ENCODE results near the gene TMEM190. TPM values are rescaled to one million over a fixed set of nuclear protein-coding genes. Genes with fewer than 3 reads are reported as not detected.

TMEM190 gene
- total and polyA plus RNA-seq, 2 donors (not counting 1 experiment from before 2014, with no cell fraction given): not detected

GRCh38 chr19:55382013-55382412 is 5.4 kb downstream of the TMEM190 start:
- Mint-ChIP-seq H3K4me1 (peaks cover 34% of the 10 kb centered on the region), H3K4me3 (peak overlapping the region; percentile 53), H3K27ac (no peak overlapping the region), H3K9me3 (ENCODE audit: insufficient read depth) (no peaks in the 10 kb centered on the region), H3K27me3 (no peaks in the 10 kb centered on the region)
- H3K79me2 ChIP-seq (ENCODE audit: control insufficient read depth, insufficient read depth, low read length): peaks cover 24% of the 10 kb centered on the region
- H3K4me3 ChIP-seq (ENCODE audit: control extremely low read depth in 1 of 5, extremely low read depth in 1 of 5, insufficient read depth in 1 of 5, low read depth in 2 of 5, low read length in 4 of 5): no peak overlapping the region
- POLR2A ChIA-PET: no interaction called here
- CTCF ChIA-PET: interaction anchor here (3.1 kb wide), 1 partner anchor 241 kb away, joined by 39 read pairs; no protein-coding TSS in a partner anchor
- peaks cover 17% of the 10 kb centered on the region for H4K20me1 ChIP-seq (ENCODE audit: control insufficient read depth, insufficient read depth, low read length, poor library complexity, severe bottlenecking)
- no peak for DNase-seq
- intact Hi-C loops (cut with micrococcal nuclease): no loop called here
- no peak overlapping the region for H3K9ac ChIP-seq (ENCODE audit: low read length)
- peaks cover 20 to 32% of the 10 kb centered on the region in 2 donors for H3K4me1 ChIP-seq (ENCODE audit: control insufficient read depth in 2 of 2, insufficient read depth in 2 of 2, low read length in 2 of 2)
- no peak for ATAC-seq (ENCODE audit: low read depth)
- TF ChIP-seq CTCF (IDR thresholded peaks at IDR 0.05): no peak
- TF ChIP-seq EZH2 (IDR thresholded peaks at IDR 0.05; ENCODE audit: borderline replicate concordance, insufficient read depth, low read depth, low read length, poor library complexity, severe bottlenecking): no peak
- H2AFZ ChIP-seq (ENCODE audit: insufficient read depth, low read depth, low read length, poor library complexity, severe bottlenecking): no peak overlapping the region
- H3K27ac ChIP-seq (ENCODE audit: low read length in 2 of 2): no peak overlapping the region
- 97% methylated on average over 5 of the region's 5 CpGs for WGBS (ENCODE audit: insufficient coverage)
- peaks cover 0 to 3% of the 10 kb centered on the region in 2 experiments for H3K36me3 ChIP-seq (replicated peaks in 1 of 2; ENCODE audit: control extremely low read depth in 1 of 2, control insufficient read depth in 1 of 2, extremely low read depth in 1 of 2, insufficient read depth in 2 of 2, low read length in 1 of 2)
- H3K27me3 ChIP-seq (replicated peaks in 1 of 4; ENCODE audit: control extremely low read depth in 1 of 4, control insufficient read depth in 3 of 4, insufficient read depth in 4 of 4, low read length in 3 of 4): no peaks in the 10 kb centered on the region
- H3K9me3 ChIP-seq (ENCODE audit: control extremely low read depth in 1 of 3, control insufficient read depth in 2 of 3, insufficient read depth in 1 of 3, low read length in 2 of 3): no peaks in the 10 kb centered on the region
- no peak overlapping the region for H3K4me2 ChIP-seq (replicated peaks; ENCODE audit: low read depth, low read length, poor library complexity, severe bottlenecking)

GRCh38 chr19:55382522-55383054 is 6.0 kb downstream of the TMEM190 start:
- ChIA-PET POLR2A (interaction anchor here (1.2 to 2.6 kb wide), 2 partner anchors 43 to 241 kb away, joined by 11 to 12 read pairs; partner anchors contain the start of gene KMT5C), CTCF (interaction anchor here (1.6 to 3.1 kb wide), 5 partner anchors 43 to 241 kb away, joined by 9 to 39 read pairs (median 19); partner anchors contain the start of gene KMT5C)
- H3K4me1 Mint-ChIP-seq: peaks cover 40% of the 10 kb centered on the region
- no peak overlapping the region for H2AFZ ChIP-seq (ENCODE audit: insufficient read depth, low read depth, low read length, poor library complexity, severe bottlenecking)
- intact Hi-C loops (cut with micrococcal nuclease): no loop called here
- peaks cover 23% of the 10 kb centered on the region for H4K20me1 ChIP-seq (ENCODE audit: control insufficient read depth, insufficient read depth, low read length, poor library complexity, severe bottlenecking)
- H3K4me3 ChIP-seq (ENCODE audit: control extremely low read depth in 1 of 5, extremely low read depth in 1 of 5, insufficient read depth in 1 of 5, low read depth in 2 of 5, low read length in 4 of 5): no peak overlapping the region
- no peaks in the 10 kb centered on the region for H3K27me3 ChIP-seq (replicated peaks in 1 of 4; ENCODE audit: control extremely low read depth in 1 of 4, control insufficient read depth in 3 of 4, insufficient read depth in 4 of 4, low read length in 3 of 4)
- no peaks in the 10 kb centered on the region for H3K9me3 ChIP-seq (ENCODE audit: control extremely low read depth in 1 of 3, control insufficient read depth in 2 of 3, insufficient read depth in 1 of 3, low read length in 2 of 3)
- 100% methylated on average over 3 of the region's 3 CpGs for WGBS (ENCODE audit: insufficient coverage)
- peak overlapping the region; percentile 89 for H3K4me3 Mint-ChIP-seq
- no peak for TF ChIP-seq CTCF (IDR thresholded peaks at IDR 0.05)
- no peak for TF ChIP-seq EZH2 (IDR thresholded peaks at IDR 0.05; ENCODE audit: borderline replicate concordance, insufficient read depth, low read depth, low read length, poor library complexity, severe bottlenecking)
- no peaks in the 10 kb centered on the region for H3K9me3 Mint-ChIP-seq (ENCODE audit: insufficient read depth)
- H3K27me3 Mint-ChIP-seq: no peaks in the 10 kb centered on the region
- no peak overlapping the region for H3K9ac ChIP-seq (ENCODE audit: low read length)
- H3K79me2 ChIP-seq (ENCODE audit: control insufficient read depth, insufficient read depth, low read length): peaks cover 30% of the 10 kb centered on the region
- no peak for DNase-seq
- H3K36me3 ChIP-seq (replicated peaks in 1 of 2; ENCODE audit: control extremely low read depth in 1 of 2, control insufficient read depth in 1 of 2, extremely low read depth in 1 of 2, insufficient read depth in 2 of 2, low read length in 1 of 2): peaks cover 0 to 9% of the 10 kb centered on the region in 2 experiments
- H3K4me2 ChIP-seq (replicated peaks; ENCODE audit: low read depth, low read length, poor library complexity, severe bottlenecking): no peak overlapping the region
- H3K4me1 ChIP-seq (ENCODE audit: control insufficient read depth in 2 of 2, insufficient read depth in 2 of 2, low read length in 2 of 2): peaks cover 26 to 38% of the 10 kb centered on the region in 2 donors
- H3K27ac ChIP-seq (ENCODE audit: low read length in 2 of 2): no peak overlapping the region
- peak overlapping the region; percentile 46 for H3K27ac Mint-ChIP-seq
- no peak for ATAC-seq (ENCODE audit: low read depth)

All from B cell (primary cell).